HL-60 (cell line): ENCODE measurements around the gene TFR2.

ENCODE experiments used
- DNase-seq, 2 experiments: peaks; one replicate each; pipeline ENCODE4 v3.0.0-alpha.2; 2010 to 2020; ENCODE audit warnings: low read depth in 1 of 2, low spot score in 1 of 2
- H3K27ac ChIP-seq: fragments of 250-450 bp; sonication (Bioruptor Pico); replicated peaks from 2 replicates; pipeline ENCODE4 v1.5.1; 2020; ENCODE audit warnings: mild to moderate bottlenecking, moderate library complexity
- H3K27me3 ChIP-seq: fragments of 250-450 bp; sonication (Bioruptor Pico); 2 replicates; pipeline ENCODE4 v1.5.1; 2021; ENCODE audit warnings: mild to moderate bottlenecking, moderate library complexity; ENCODE audit not compliant: insufficient read depth, poor library complexity, severe bottlenecking
- H3K4me3 ChIP-seq: replicated peaks from 2 replicates; pipeline ENCODE4 v1.5.1; 2011; ENCODE audit warnings: mild to moderate bottlenecking, control low read depth, low read length; ENCODE audit not compliant: insufficient read depth
- CTCF ChIP-seq: IDR thresholded peaks from one replicate; pipeline ENCODE4 v1.5.1; 2011; ENCODE audit warnings: low read length, control low read depth, inconsistent platforms; ENCODE audit not compliant: insufficient read depth
- GABPA ChIP-seq: IDR thresholded peaks from 2 replicates; pipeline ENCODE4 v1.6.1; 2012; ENCODE audit warnings: low read depth
- POLR2AphosphoS5 ChIP-seq: IDR thresholded peaks from 2 replicates; pipeline ENCODE4 v1.6.1; 2012; ENCODE audit warnings: low read depth
- SPI1 ChIP-seq: IDR thresholded peaks from 2 replicates; pipeline ENCODE4 v1.6.1; 2012; ENCODE audit warnings: low read depth, mild to moderate bottlenecking, borderline replicate concordance
- TF ChIP-seq, protein P1 (sequence below): IDR thresholded peaks from 2 replicates; pipeline ENCODE4 v1.6.1; 2012; ENCODE audit warnings: low read depth; ENCODE audit not compliant: insufficient replicate concordance

TFR2 gene

DNA sequence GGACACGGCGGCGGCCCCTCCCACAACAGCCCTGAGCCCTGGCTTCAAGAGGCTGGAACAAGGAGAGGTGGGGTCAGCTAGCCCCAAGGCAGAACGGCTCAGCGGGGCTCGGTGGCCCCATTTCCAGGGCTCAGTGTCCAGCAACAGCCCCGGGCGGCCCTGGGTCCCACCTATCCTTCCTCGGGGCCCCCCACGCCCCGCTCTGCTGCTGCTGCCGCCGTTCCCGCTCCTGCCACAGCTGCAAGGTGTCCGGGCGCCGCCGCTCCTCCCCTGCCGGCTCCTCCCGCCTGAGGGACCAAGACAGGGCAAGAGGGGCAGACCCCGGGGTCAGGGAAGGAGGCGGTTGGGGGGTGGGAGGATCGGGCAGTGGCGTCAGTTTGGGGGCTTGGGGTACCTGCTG lies 64.2 kb downstream of the TFR2 start:
- no peak for DNase-seq
- H3K27me3 ChIP-seq: no peaks in the 10 kb centered on the region
- TF ChIP-seq SPI1 (no peak), POLR2AphosphoS5 (no peak; the same call in 1 of the 2 replicates), CTCF (no peak), GABPA (no peak)
- TF ChIP-seq, protein P1, sequence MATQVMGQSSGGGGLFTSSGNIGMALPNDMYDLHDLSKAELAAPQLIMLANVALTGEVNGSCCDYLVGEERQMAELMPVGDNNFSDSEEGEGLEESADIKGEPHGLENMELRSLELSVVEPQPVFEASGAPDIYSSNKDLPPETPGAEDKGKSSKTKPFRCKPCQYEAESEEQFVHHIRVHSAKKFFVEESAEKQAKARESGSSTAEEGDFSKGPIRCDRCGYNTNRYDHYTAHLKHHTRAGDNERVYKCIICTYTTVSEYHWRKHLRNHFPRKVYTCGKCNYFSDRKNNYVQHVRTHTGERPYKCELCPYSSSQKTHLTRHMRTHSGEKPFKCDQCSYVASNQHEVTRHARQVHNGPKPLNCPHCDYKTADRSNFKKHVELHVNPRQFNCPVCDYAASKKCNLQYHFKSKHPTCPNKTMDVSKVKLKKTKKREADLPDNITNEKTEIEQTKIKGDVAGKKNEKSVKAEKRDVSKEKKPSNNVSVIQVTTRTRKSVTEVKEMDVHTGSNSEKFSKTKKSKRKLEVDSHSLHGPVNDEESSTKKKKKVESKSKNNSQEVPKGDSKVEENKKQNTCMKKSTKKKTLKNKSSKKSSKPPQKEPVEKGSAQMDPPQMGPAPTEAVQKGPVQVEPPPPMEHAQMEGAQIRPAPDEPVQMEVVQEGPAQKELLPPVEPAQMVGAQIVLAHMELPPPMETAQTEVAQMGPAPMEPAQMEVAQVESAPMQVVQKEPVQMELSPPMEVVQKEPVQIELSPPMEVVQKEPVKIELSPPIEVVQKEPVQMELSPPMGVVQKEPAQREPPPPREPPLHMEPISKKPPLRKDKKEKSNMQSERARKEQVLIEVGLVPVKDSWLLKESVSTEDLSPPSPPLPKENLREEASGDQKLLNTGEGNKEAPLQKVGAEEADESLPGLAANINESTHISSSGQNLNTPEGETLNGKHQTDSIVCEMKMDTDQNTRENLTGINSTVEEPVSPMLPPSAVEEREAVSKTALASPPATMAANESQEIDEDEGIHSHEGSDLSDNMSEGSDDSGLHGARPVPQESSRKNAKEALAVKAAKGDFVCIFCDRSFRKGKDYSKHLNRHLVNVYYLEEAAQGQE: no peak
- H3K27ac ChIP-seq: no peak overlapping the region
- no peak overlapping the region for H3K4me3 ChIP-seq

DNA sequence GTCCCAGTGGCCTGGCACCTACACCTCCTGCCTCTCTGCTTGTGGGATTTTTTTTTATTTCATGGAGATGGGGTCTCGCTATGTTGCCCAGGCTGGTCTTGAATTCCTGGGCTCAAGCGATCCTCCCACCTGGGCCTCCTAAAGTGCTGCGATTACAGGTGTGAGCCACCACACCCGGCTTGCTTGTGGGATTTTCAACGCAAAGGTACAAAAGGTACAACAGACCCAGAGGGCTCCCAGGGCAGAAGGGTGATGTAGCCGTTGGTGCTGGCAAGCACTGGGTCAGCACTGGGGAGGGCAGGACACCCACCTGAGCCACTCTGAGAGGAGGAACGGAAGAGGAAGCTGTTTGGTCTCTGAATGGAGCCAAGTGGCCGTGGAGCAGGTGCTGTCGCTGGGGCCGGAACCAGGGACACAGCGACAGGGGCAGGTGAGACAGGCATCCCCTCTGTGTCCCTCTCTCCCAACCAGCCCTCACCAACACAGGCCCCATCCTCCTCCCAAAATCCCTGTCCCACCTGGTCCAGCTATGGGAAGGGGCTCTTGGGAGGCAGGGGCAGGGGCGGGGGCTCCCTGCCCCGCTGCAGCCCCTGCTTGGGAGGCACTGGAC lies 64.9 kb downstream of the TFR2 start:
- H3K27me3 ChIP-seq: no peaks in the 10 kb centered on the region
- H3K4me3 ChIP-seq: no peak overlapping the region
- no peak for DNase-seq
- H3K27ac ChIP-seq: no peak overlapping the region
- TF ChIP-seq, protein P1: no peak
- no peak for TF ChIP-seq GABPA
- no peak for TF ChIP-seq CTCF
- TF ChIP-seq POLR2AphosphoS5: no peak
- TF ChIP-seq SPI1: no peak

- Histone ChIP-seq H3K4me3 (no peak overlapping the region), H3K27me3 (no peaks in the 10 kb centered on the region), H3K27ac (no peak overlapping the region)
- TF ChIP-seq CTCF (no peak), POLR2AphosphoS5 (0 out of 2 replicates have a peak, but pooled peaks have one; percentile 21)
- DNase-seq: no peak
Observed at GRCh38 chr7:100575746-100576383, 65.5 kb downstream of the TFR2 start.

GRCh38 chr7:100575206-100575631 lies 66.1 kb downstream of the TFR2 start:
- TF ChIP-seq, protein P1: no peak
- TF ChIP-seq POLR2AphosphoS5 (no peak; the same call in 1 of the 2 replicates), SPI1 (no peak), CTCF (no peak)
- H3K4me3 ChIP-seq: no peak overlapping the region
- H3K27me3 ChIP-seq: peaks cover 3% of the 10 kb centered on the region
- H3K27ac ChIP-seq: no peak overlapping the region
- no peak for DNase-seq
